OCI-LY7 (cell line): Measurements from ENCODE around the gene NAV1.

Source experiments
- EZH2phosphoT487 ChIP-seq: fragments of 200-600 bp; sonication (generic); IDR thresholded peaks from 2 replicates; pipeline ENCODE4 v1.6.1; 2018; ENCODE audit warnings: low read depth, borderline replicate concordance, mild to moderate bottlenecking, mixed run types, antibody characterized with exemption, low read length, moderate library complexity, mixed read lengths
- TF ChIP-seq, protein P1 (sequence below): fragments of 200-600 bp; sonication (generic); conservative IDR thresholded peaks from 2 replicates; pipeline ENCODE4 v1.5.1; 2014; ENCODE audit warnings: mild to moderate bottlenecking, antibody characterized with exemption, low read length, moderate library complexity, mixed read lengths

DNA sequence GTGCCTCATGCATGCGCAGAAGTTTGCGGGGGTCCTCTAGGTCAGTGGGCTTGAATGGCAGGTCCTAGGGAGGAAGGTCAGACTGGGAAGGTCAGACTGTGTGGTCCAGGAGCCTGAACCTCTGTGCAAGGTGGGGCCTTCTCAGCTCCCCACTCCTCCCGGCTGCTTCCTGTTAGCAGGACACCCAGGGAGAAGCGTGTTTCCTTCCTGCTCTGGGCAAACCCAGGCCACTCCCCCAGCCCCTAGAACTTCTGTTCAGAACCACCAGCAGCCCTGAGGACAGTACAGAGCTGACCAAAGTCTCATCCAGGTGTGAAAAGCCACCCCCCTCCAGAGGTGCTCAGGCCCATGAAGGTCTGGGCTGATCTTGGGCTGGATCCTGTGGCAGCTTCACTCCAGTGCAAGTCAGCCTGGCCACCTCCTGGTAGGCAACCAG is 29.9 kb downstream of the NAV1 start:
- TF ChIP-seq, protein P1, sequence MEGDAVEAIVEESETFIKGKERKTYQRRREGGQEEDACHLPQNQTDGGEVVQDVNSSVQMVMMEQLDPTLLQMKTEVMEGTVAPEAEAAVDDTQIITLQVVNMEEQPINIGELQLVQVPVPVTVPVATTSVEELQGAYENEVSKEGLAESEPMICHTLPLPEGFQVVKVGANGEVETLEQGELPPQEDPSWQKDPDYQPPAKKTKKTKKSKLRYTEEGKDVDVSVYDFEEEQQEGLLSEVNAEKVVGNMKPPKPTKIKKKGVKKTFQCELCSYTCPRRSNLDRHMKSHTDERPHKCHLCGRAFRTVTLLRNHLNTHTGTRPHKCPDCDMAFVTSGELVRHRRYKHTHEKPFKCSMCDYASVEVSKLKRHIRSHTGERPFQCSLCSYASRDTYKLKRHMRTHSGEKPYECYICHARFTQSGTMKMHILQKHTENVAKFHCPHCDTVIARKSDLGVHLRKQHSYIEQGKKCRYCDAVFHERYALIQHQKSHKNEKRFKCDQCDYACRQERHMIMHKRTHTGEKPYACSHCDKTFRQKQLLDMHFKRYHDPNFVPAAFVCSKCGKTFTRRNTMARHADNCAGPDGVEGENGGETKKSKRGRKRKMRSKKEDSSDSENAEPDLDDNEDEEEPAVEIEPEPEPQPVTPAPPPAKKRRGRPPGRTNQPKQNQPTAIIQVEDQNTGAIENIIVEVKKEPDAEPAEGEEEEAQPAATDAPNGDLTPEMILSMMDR, result no peak
- TF ChIP-seq EZH2phosphoT487, result no peak
